ENCODE measurements around the gene NLRP5. TPM values are rescaled to one million over a fixed set of nuclear protein-coding genes. Genes with fewer than 3 reads are reported as not detected.
"Not testable (repeated sequence)": the region's sequence is repeated elsewhere in the genome, so short reads cannot be mapped to it uniquely, and the experiment has no call there.

NLRP5 gene
- total RNA-seq, 2 experiments from 2014 or later = not detected

GRCh38 chr19:55940306-55940705 lies 46.3 kb upstream of the NLRP5 start:
- ChIA-PET POLR2A (no interaction called here), CTCF (ENCODE audit: unreplicated experiment) (no interaction called here)
- Histone ChIP-seq H3K79me2 (ENCODE audit: insufficient read depth, low read depth, low read length) (no peaks in the 10 kb centered on the region), H4K20me1 (ENCODE audit: insufficient read depth, low read length) (no peaks in the 10 kb centered on the region), H3K9me2 (ENCODE audit: insufficient read depth, low read length) (no peaks in the 10 kb centered on the region), H3K4me3 (ENCODE audit: low read depth, low read length, poor library complexity, severe bottlenecking) (no peak overlapping the region), H3K27ac (ENCODE audit: low read depth, low read length, poor library complexity, severe bottlenecking) (no peak overlapping the region), H3K9me3 (ENCODE audit: low read length) (no peaks in the 10 kb centered on the region), H3K4me1 (ENCODE audit: insufficient read depth, low read length, poor library complexity, severe bottlenecking) (peaks cover 14% of the 10 kb centered on the region), H2AFZ (ENCODE audit: low read length) (no peak overlapping the region), H3K4me2 (ENCODE audit: low read length) (no peak overlapping the region), H3K36me3 (ENCODE audit: insufficient read depth, low read length) (no peaks in the 10 kb centered on the region)
- TF ChIP-seq EZH2phosphoT487 (IDR thresholded peaks at IDR 0.05; ENCODE audit: borderline replicate concordance, low read depth, low read length) (no peak), CTCF (conservative IDR thresholded peaks at IDR 0.05; ENCODE audit: low read length) (no peak)
- DNase-seq (ENCODE audit: low spot score) = no peak
- BruUV-seq (replicated peaks) = no TSS peak
- intact Hi-C loops (cut with micrococcal nuclease; ENCODE audit: unreplicated experiment) = loop anchor here (10.0 kb wide), 1 partner anchor 136 kb away; no protein-coding TSS in a partner anchor

- Histone ChIP-seq H3K79me2 (ENCODE audit: insufficient read depth, low read depth, low read length) (no peaks in the 10 kb centered on the region), H3K36me3 (ENCODE audit: insufficient read depth, low read length) (no peaks in the 10 kb centered on the region), H3K9me3 (ENCODE audit: low read length) (no peaks in the 10 kb centered on the region), H4K20me1 (ENCODE audit: insufficient read depth, low read length) (no peaks in the 10 kb centered on the region), H3K9me2 (ENCODE audit: insufficient read depth, low read length) (no peaks in the 10 kb centered on the region), H3K4me2 (ENCODE audit: low read length) (no peak within 1 kb of the TSS), H2AFZ (ENCODE audit: low read length) (no peak within 1 kb of the TSS), H3K27ac (ENCODE audit: low read depth, low read length, poor library complexity, severe bottlenecking) (no peak within 1 kb of the TSS), H3K4me1 (ENCODE audit: insufficient read depth, low read length, poor library complexity, severe bottlenecking) (peaks cover 14% of the 10 kb centered on the region), H3K4me3 (ENCODE audit: low read depth, low read length, poor library complexity, severe bottlenecking) (no peak within 1 kb of the TSS)
- intact Hi-C loops (cut with micrococcal nuclease; ENCODE audit: unreplicated experiment) = loop anchor here (5.0 to 10.0 kb wide), 2 partner anchors 143 to 170 kb away; no protein-coding TSS in a partner anchor
- ChIA-PET CTCF (ENCODE audit: unreplicated experiment) (no interaction called here), POLR2A (no interaction called here)
- DNase-seq (ENCODE audit: low spot score) = no peak
- BruUV-seq (replicated peaks) = no TSS peak
- no peak for TF ChIP-seq EZH2phosphoT487 (IDR thresholded peaks at IDR 0.05; ENCODE audit: borderline replicate concordance, low read depth, low read length)
- TF ChIP-seq CTCF (conservative IDR thresholded peaks at IDR 0.05; ENCODE audit: low read length) = no peak
Observed at GRCh38 chr19:55947532-55947931, 39.0 kb upstream of the NLRP5 start, which contains the start of gene NLRP8. TSS of gene NLRP8 (plus strand) at chr19:55947832.

GRCh38 chr19:55950566-55950965 lies 36.0 kb upstream of the NLRP5 start:
- H3K27ac ChIP-seq (ENCODE audit: low read depth, low read length, poor library complexity, severe bottlenecking); H3K4me3 ChIP-seq (ENCODE audit: low read depth, low read length, poor library complexity, severe bottlenecking); intact Hi-C loops (cut with micrococcal nuclease; ENCODE audit: unreplicated experiment); H2AFZ ChIP-seq (ENCODE audit: low read length); H3K4me1 ChIP-seq (ENCODE audit: insufficient read depth, low read length, poor library complexity, severe bottlenecking); H3K36me3 ChIP-seq (ENCODE audit: insufficient read depth, low read length); CTCF ChIA-PET (ENCODE audit: unreplicated experiment); BruUV-seq (replicated peaks); H3K4me2 ChIP-seq (ENCODE audit: low read length); H3K9me3 ChIP-seq (ENCODE audit: low read length); H4K20me1 ChIP-seq (ENCODE audit: insufficient read depth, low read length); H3K9me2 ChIP-seq (ENCODE audit: insufficient read depth, low read length); DNase-seq (ENCODE audit: low spot score); H3K79me2 ChIP-seq (ENCODE audit: insufficient read depth, low read depth, low read length): not testable (repeated sequence)
- POLR2A ChIA-PET = interaction anchor here (0.7 kb wide), 1 partner anchor 305 kb away, joined by 3 read pairs; no protein-coding TSS in a partner anchor
